Pancreas (tissue), 10 donors: Measurements from ENCODE around the gene NREP. TPM values are rescaled to one million over a fixed set of nuclear protein-coding genes. Genes with fewer than 3 reads are reported as not detected.

Experiments used
- ATAC-seq, 4 donors: fragments of 200-7000 bp; cut with Tn5 transposase; one replicate each; pipeline versions ENCODE4 v1.8.0 to v1.9.1; 2020; ENCODE audit warnings: mild to moderate bottlenecking in 4 of 4, moderate library complexity in 4 of 4
- DNase-seq, 6 donors: peaks; one replicate each; pipeline ENCODE4 v3.0.0-alpha.2; 2020
- FAIRE-seq: peaks from 2 replicates; lab custom pipeline; 2012; peaks lifted over from hg19 to GRCh38; lab: Jason Lieb, UNC
- H3K27ac ChIP-seq, 4 donors: fragments of 200-600 bp; sonication (generic); 1 replicate in 3 of 4; 2 replicates in 1 of 4; pipeline versions ENCODE4 v1.5.0 to v1.8.0; 2020
- H3K27me3 ChIP-seq, 4 donors: fragments of 200-600 bp; one replicate each; pipeline ENCODE4 v1.8.0; 2021
- H3K36me3 ChIP-seq, 3 donors: fragments of 200-600 bp; sonication (generic) in 1 of 3; one replicate each; pipeline versions ENCODE4 v1.5.0 to v1.8.0; 2020 to 2021
- H3K4me1 ChIP-seq, 3 donors: fragments of 200-600 bp; one replicate each; pipeline ENCODE4 v1.8.0; 2021
- H3K4me3 ChIP-seq, 4 donors: fragments of 200-600 bp; sonication (generic) in 2 of 4; one replicate each; pipeline versions ENCODE4 v1.5.0 to v1.8.0; 2020 to 2021
- H3K9me3 ChIP-seq, 4 donors: fragments of 200-600 bp; one replicate each; pipeline ENCODE4 v1.8.0; 2021
- WGBS, 2 donors: extraction: QIAGEN DNeasy Blood & Tissue Kit; methylation state at CpG; one replicate each; pipeline ENCODE4 v1.1.7; 2013; 5-methylcytosine and 5-hydroxymethylcytosine counted together
- intact Hi-C, 3 donors: fragments of 100-400 bp; cut with DNase I; formaldehyde crosslinking; loops; one replicate each; pipeline versions ENCODE4 v1.11.1 to v1.14.2; 2022
- polyA plus RNA-seq, 2 donors: library from polyadenylated mRNA; stranded (reverse); fragments of 200-250 nt; gene quantifications; one replicate each; pipeline ENCODE4 v1.2.3, GENCODE V29; 2013
- total RNA-seq, 6 donors: library from RNA; stranded (reverse); fragmentation: NEBNext Ultra II Directional in 4 of 6; extraction: Animal tissue kit (Norgen Biotek cat#: 25700) in 4 of 6; gene quantifications; one replicate each; pipeline versions ENCODE4 v1.2.1 to v1.2.4, GENCODE V29; 2021 to 2023
- TF ChIP-seq, protein P1 (sequence below), 4 donors: fragments of 200-600 bp; sonication (generic) in 3 of 4; IDR thresholded peaks; one replicate each; pipeline versions ENCODE4 v1.5.0 to v1.8.0; 2021; ENCODE audit warnings: antibody characterized with exemption in 4 of 4
- donor health status: healthy with polysubstance abuse.
- donor health status: DM: no; HTN: no; CAD: no; lungs with moderate emphysema.
- donor health status: DM: no; HTN: no; CAD: no.
- donor health status: control.
- donor health status: control.
- donor health status: Bipolar disorder and iron deficiency.
- donor health status: DM: yes; HTN: yes; CAD: no.
- donor health status: DM: no; HTN: no; CAD: no.
- donor health status: DM: no; HTN: no; CAD: no.
- donor health status: DM: yes; HTN: yes; CAD: no.

The NREP gene
- total and polyA plus RNA-seq, 8 donors: 2.3 to 19.1 (median 5.0) TPM

DNA sequence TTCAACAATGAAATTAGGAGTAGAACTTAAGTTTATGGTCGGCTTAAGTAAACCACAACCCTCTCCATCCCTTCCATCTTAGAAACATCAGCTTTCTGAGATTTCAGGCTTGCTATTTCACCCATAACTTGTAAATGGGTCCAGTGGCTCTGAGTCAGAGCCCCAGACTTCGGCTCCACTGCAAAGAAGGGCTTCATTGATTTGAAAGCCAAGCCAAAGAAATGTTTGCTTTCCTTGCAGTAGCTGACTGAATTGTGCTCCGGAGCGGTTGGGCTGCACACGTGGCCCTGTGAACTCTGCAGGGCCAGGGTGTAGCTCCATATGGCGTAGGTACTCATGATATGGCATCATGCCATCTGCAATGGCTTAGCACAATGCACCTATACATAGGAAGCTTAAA lies 57.0 kb downstream of the NREP start:
- Histone ChIP-seq H3K36me3 (no peaks in the 10 kb centered on the region), H3K4me1 (peaks cover 0 to 11% (median 0%) of the 10 kb centered on the region in 3 donors), H3K9me3 (no peaks in the 10 kb centered on the region), H3K27ac (no peak overlapping the region), H3K4me3 (no peak overlapping the region), H3K27me3 (no peaks in the 10 kb centered on the region)
- FAIRE-seq (no peak), ATAC-seq (peak; percentile 87 to 94 (median 90)), DNase-seq (peak in 5 of 6 donors; percentile 29 to 62 (median 54))
- WGBS, 2 donors: 22 to 24% methylated on average over 6 of the region's 6 CpGs
- intact Hi-C loops: no loop called here
- TF ChIP-seq, protein P1, sequence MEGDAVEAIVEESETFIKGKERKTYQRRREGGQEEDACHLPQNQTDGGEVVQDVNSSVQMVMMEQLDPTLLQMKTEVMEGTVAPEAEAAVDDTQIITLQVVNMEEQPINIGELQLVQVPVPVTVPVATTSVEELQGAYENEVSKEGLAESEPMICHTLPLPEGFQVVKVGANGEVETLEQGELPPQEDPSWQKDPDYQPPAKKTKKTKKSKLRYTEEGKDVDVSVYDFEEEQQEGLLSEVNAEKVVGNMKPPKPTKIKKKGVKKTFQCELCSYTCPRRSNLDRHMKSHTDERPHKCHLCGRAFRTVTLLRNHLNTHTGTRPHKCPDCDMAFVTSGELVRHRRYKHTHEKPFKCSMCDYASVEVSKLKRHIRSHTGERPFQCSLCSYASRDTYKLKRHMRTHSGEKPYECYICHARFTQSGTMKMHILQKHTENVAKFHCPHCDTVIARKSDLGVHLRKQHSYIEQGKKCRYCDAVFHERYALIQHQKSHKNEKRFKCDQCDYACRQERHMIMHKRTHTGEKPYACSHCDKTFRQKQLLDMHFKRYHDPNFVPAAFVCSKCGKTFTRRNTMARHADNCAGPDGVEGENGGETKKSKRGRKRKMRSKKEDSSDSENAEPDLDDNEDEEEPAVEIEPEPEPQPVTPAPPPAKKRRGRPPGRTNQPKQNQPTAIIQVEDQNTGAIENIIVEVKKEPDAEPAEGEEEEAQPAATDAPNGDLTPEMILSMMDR (IDR thresholded peaks at IDR 0.05): no peak

DNA sequence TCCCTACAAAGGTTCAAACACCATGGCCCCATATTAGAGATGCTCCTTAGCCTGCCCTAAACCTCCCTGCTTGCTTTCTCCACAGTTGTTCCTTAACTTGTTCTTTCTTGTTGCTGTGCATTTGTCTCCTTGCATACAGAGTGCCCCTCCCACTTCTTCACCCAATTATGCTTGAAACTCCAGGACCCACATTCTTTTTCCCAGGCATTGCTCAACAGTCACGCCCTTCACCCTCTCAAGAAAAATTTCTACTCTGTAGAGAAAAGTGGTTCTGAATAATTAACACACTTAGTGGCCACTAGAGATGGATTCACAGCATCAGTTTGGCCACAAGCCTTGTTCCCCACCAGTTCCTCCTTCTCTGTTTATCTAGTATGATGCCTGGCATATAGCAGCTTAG lies 57.7 kb downstream of the NREP start:
- intact Hi-C loops: no loop called here
- H3K27ac ChIP-seq: no peak overlapping the region
- H3K27me3 ChIP-seq: no peaks in the 10 kb centered on the region
- 92 to 96% methylated on average over 1 of the region's 1 CpG for WGBS, 2 donors
- H3K9me3 ChIP-seq: no peaks in the 10 kb centered on the region
- no peak overlapping the region for H3K4me3 ChIP-seq
- no peak for DNase-seq
- TF ChIP-seq, protein P1 (IDR thresholded peaks at IDR 0.05): no peak
- FAIRE-seq: no peak
- no peak for ATAC-seq
- H3K36me3 ChIP-seq: no peaks in the 10 kb centered on the region
- peaks cover 0 to 11% (median 0%) of the 10 kb centered on the region in 3 donors for H3K4me1 ChIP-seq

DNA sequence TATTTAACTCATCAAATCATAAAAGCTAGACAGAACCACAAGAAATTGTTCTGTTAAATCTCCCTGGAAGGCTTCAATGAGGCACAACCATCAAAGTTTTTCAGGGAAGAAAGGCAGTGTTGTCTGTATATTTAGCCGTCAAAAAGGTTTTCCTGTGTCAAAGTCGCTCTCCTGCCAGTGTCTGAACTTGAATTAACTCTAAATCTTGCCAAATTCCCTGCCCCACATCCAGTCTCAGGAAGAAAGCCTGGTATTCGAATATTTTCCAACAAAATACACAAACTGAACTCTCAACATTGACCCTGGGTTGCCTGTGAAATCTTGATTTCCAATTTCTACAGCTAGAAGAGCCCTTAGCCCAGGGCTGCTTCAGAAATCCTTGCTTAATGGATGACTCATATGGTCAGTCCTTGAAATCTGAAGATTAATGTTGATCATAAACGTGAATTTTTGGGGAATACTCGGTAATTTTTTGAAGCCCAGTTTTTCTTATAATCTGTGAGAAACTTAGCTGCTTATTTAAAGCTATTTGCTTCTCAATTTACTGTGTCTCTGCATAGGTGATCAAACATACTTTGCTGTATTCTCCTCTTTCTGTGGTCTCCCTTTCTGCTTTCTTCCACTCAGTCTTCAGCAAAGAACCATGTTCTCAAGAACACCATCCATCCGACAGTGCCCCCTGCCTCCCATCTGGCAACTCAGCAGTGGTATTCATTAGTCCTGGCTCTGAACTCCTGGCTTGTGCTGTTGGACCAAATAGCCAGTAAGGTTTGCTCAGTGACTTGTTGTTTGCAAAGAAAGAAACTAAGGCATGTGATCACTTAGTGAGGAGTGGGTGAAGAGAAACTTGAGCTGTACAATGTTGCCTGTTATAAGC lies 58.9 kb downstream of the NREP start:
- 67 to 75% methylated on average over 6 of the region's 6 CpGs for WGBS, 2 donors
- DNase-seq: no peak
- TF ChIP-seq, protein P1 (IDR thresholded peaks at IDR 0.05): no peak
- ATAC-seq: no peak
- no peak overlapping the region for H3K27ac ChIP-seq
- intact Hi-C loops: no loop called here
- H3K4me3 ChIP-seq: no peak overlapping the region
- peaks cover 0 to 11% (median 0%) of the 10 kb centered on the region in 3 donors for H3K4me1 ChIP-seq
- no peaks in the 10 kb centered on the region for H3K27me3 ChIP-seq
- no peak for FAIRE-seq
- no peaks in the 10 kb centered on the region for H3K9me3 ChIP-seq
- H3K36me3 ChIP-seq: no peaks in the 10 kb centered on the region

DNA sequence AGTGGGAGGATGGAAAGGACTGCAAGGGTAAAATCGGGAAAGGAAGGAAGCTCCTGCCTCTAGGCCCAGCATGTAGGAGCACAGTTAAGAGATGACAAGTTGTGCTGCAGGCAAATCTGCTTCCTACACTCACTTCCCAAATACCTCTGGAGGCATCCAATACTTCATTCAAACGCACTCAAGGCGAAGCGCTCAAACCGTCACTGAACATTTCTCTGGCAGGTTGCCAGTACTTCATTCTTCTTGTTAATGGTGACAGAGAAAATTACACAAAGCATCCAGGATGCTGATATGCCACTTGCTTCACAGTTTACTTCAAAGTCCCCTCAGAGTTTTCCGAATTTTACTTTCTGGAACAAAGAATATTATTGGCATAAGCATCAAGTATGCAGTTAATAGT lies 59.8 kb downstream of the NREP start:
- TF ChIP-seq, protein P1 (IDR thresholded peaks at IDR 0.05): no peak
- Histone ChIP-seq H3K4me3 (no peak overlapping the region), H3K27me3 (no peaks in the 10 kb centered on the region), H3K27ac (no peak overlapping the region), H3K4me1 (peaks cover 0 to 11% (median 0%) of the 10 kb centered on the region in 3 donors), H3K36me3 (no peaks in the 10 kb centered on the region), H3K9me3 (no peaks in the 10 kb centered on the region)
- WGBS, 2 donors: 40 to 60% methylated on average over 6 of the region's 6 CpGs
- intact Hi-C loops: no loop called here
- no peak for ATAC-seq
- no peak for DNase-seq
- FAIRE-seq: no peak

DNA sequence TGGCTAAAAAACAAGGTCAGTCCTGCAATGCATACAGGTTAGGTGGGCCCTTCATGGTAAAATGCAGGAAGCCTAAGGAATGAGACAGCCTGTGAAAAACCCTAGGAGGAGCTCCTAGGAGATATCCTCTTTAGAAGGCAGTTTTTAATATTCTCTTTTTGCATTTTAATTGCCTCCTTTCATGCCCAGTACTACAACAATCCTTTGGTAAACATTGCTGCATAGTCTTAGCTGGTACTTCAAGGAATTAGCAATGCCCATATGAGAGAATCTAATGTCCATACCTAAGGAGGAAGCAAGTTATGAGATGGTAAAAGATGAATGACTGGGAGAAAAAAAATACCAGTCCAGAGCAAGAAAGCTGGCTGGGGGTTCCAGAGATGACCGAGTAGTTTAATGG lies 61.0 kb downstream of the NREP start:
- WGBS, 2 donors: 88% methylated on average over 1 of the region's 1 CpG
- TF ChIP-seq, protein P1 (IDR thresholded peaks at IDR 0.05): no peak
- no peaks in the 10 kb centered on the region for H3K9me3 ChIP-seq
- ATAC-seq (no peak), FAIRE-seq (no peak), DNase-seq (no peak)
- intact Hi-C loops: no loop called here
- H3K4me1 ChIP-seq: peaks cover 0 to 11% (median 0%) of the 10 kb centered on the region in 3 donors
- H3K27ac ChIP-seq: no peak overlapping the region
- H3K4me3 ChIP-seq: no peak overlapping the region
- H3K36me3 ChIP-seq: no peaks in the 10 kb centered on the region
- H3K27me3 ChIP-seq: no peaks in the 10 kb centered on the region
